ENCODE measurements around the gene NAGK.

- TF ChIP-seq CTCF (conservative IDR thresholded peaks at IDR 0.05 in 1 of 2, IDR thresholded peaks at IDR 0.05 in 1 of 2; ENCODE audit: low read depth in 1 of 2, low read length in 2 of 2) (no peak), EZH2 (IDR thresholded peaks at IDR 0.05; ENCODE audit: low read length, missing control alignments) (no peak)
These were observed 26.2 kb upstream of the NAGK start for GRCh38 chr2:71042287-71042686.

Measured in fibroblast of lung (primary cell).